H9 (cell line): ENCODE measurements around the gene GPRASP2. TPM values are rescaled to one million over a fixed set of nuclear protein-coding genes. Genes with fewer than 3 reads are reported as not detected.

Source experiments
- DNase-seq: peaks from one replicate; pipeline ENCODE4 v3.0.0-alpha.2; 2017
- H2AFZ ChIP-seq: one replicate; pipeline ENCODE4 v1.6.1; 2013; ENCODE audit warnings: mild to moderate bottlenecking, low read length, control low read depth, moderate library complexity
- H2AK5ac ChIP-seq: 2 replicates; pipeline ENCODE4 v1.6.1; 2013; ENCODE audit warnings: low read length, control low read depth, mixed read lengths; ENCODE audit not compliant: insufficient read length
- H2BK120ac ChIP-seq: one replicate; pipeline ENCODE4 v1.6.1; 2013; ENCODE audit warnings: low read depth, mild to moderate bottlenecking, low read length, control low read depth, inconsistent platforms; ENCODE audit not compliant: poor library complexity, severe bottlenecking
- H2BK12ac ChIP-seq: 2 replicates; pipeline ENCODE4 v1.6.1; 2013; ENCODE audit warnings: low read length, control low read depth, mixed read lengths, low read depth; ENCODE audit not compliant: insufficient read length
- H2BK15ac ChIP-seq: 2 replicates; pipeline ENCODE4 v1.6.1; 2013; ENCODE audit warnings: low read depth, low read length, control low read depth
- H2BK20ac ChIP-seq: one replicate; pipeline ENCODE4 v1.6.1; 2013; ENCODE audit warnings: low read depth, mild to moderate bottlenecking, low read length, control low read depth, inconsistent platforms; ENCODE audit not compliant: poor library complexity, severe bottlenecking
- H2BK5ac ChIP-seq: 2 replicates; pipeline ENCODE4 v1.6.1; 2013; ENCODE audit warnings: low read length, control low read depth, mixed read lengths; ENCODE audit not compliant: insufficient read length
- H3K14ac ChIP-seq: 2 replicates; pipeline ENCODE4 v1.6.1; 2013; ENCODE audit warnings: low read length, control low read depth; ENCODE audit not compliant: insufficient read depth
- H3K18ac ChIP-seq: 2 replicates; pipeline ENCODE4 v1.6.1; 2013; ENCODE audit warnings: low read depth, mild to moderate bottlenecking, mixed read lengths, low read length, control low read depth; ENCODE audit not compliant: insufficient read length
- H3K23ac ChIP-seq: 2 replicates; pipeline ENCODE4 v1.6.1; 2013; ENCODE audit warnings: low read length, control low read depth, mixed read lengths, low read depth; ENCODE audit not compliant: insufficient read length
- H3K23me2 ChIP-seq: 2 replicates; pipeline ENCODE4 v1.6.1; 2013; ENCODE audit warnings: low read depth, mild to moderate bottlenecking, mixed read lengths, low read length, control low read depth; ENCODE audit not compliant: insufficient read length, poor library complexity, severe bottlenecking
- H3K27ac ChIP-seq: 2 replicates; pipeline ENCODE4 v1.5.1; 2013; ENCODE audit warnings: low read length, control low read depth, mixed read lengths, low read depth; ENCODE audit not compliant: insufficient read length
- H3K27me3 ChIP-seq: 2 replicates; pipeline ENCODE4 v1.6.1; 2013; ENCODE audit warnings: low read length, control low read depth, inconsistent platforms; ENCODE audit not compliant: insufficient read depth
- H3K4ac ChIP-seq: 2 replicates; pipeline ENCODE4 v1.6.1; 2013; ENCODE audit warnings: low read depth, mild to moderate bottlenecking, control low read depth, inconsistent platforms, low read length, moderate library complexity
- H3K4me1 ChIP-seq: 2 replicates; pipeline ENCODE4 v1.6.1; 2013; ENCODE audit warnings: low read length, control low read depth, inconsistent platforms; ENCODE audit not compliant: insufficient read depth
- H3K4me2 ChIP-seq: 2 replicates; pipeline ENCODE4 v1.6.1; 2013; ENCODE audit warnings: low read length, control low read depth, mixed read lengths; ENCODE audit not compliant: insufficient read length, insufficient read depth
- H3K56ac ChIP-seq: 2 replicates; pipeline ENCODE4 v1.6.1; 2013; ENCODE audit warnings: low read depth, mild to moderate bottlenecking, mixed read lengths, low read length, control low read depth; ENCODE audit not compliant: insufficient read length
- H3K79me1 ChIP-seq: 2 replicates; pipeline ENCODE4 v1.6.1; 2013; ENCODE audit warnings: low read depth, mild to moderate bottlenecking, moderate library complexity, low read length, control low read depth, inconsistent platforms; ENCODE audit not compliant: insufficient read depth, poor library complexity, severe bottlenecking
- H3K79me2 ChIP-seq: 2 replicates; pipeline ENCODE4 v1.6.1; 2013; ENCODE audit warnings: low read length, control low read depth, inconsistent platforms; ENCODE audit not compliant: insufficient read depth
- H3K9ac ChIP-seq: 2 replicates; pipeline ENCODE4 v1.6.1; 2013; ENCODE audit warnings: low read length, control low read depth, mixed read lengths; ENCODE audit not compliant: insufficient read length; ENCODE audit errors: extremely low read depth
- H3K9me3 ChIP-seq: one replicate; pipeline ENCODE4 v1.6.1; 2013; ENCODE audit warnings: low read depth, low read length, inconsistent platforms; ENCODE audit not compliant: control insufficient read depth
- H3T11ph ChIP-seq: one replicate; pipeline ENCODE4 v1.6.1; 2013; ENCODE audit warnings: mild to moderate bottlenecking, low read length, control low read depth, inconsistent platforms
- H4K20me1 ChIP-seq: one replicate; pipeline ENCODE4 v1.6.1; 2013; ENCODE audit not compliant: control insufficient read depth, insufficient read length, insufficient read depth
- H4K5ac ChIP-seq: 2 replicates; pipeline ENCODE4 v1.6.1; 2013; ENCODE audit warnings: low read depth, mild to moderate bottlenecking, mixed read lengths, low read length, control low read depth; ENCODE audit not compliant: insufficient read length
- H4K8ac ChIP-seq: replicated peaks from 2 replicates; pipeline ENCODE4 v1.6.1; 2013; ENCODE audit warnings: low read length, control low read depth, mixed read lengths, low read depth; ENCODE audit not compliant: insufficient read length
- H4K91ac ChIP-seq: 2 replicates; pipeline ENCODE4 v1.6.1; 2013; ENCODE audit warnings: low read depth, mild to moderate bottlenecking, moderate library complexity, mixed read lengths, low read length, control low read depth; ENCODE audit not compliant: insufficient read length
- H3K27ac Mint-ChIP-seq, 3 experiments: 2 replicates in 2 of 3; 3 replicates in 1 of 3; pipeline ENCODE4 v1.8.0; 2020 to 2021; ENCODE audit warnings: mixed read lengths in 3 of 3, mild to moderate bottlenecking in 1 of 3, moderate library complexity in 1 of 3
- H3K27me3 Mint-ChIP-seq: 2 replicates; pipeline ENCODE4 v1.8.0; 2021; ENCODE audit warnings: low read depth, mild to moderate bottlenecking, moderate library complexity, mixed read lengths
- H3K36me3 Mint-ChIP-seq, 3 experiments: 2 replicates in 2 of 3; 3 replicates in 1 of 3; pipeline ENCODE4 v1.8.0; 2020 to 2021; ENCODE audit warnings: low read depth in 3 of 3, mixed read lengths in 3 of 3; ENCODE audit not compliant: insufficient read depth in 1 of 3
- H3K4me1 Mint-ChIP-seq, 2 experiments: 2 replicates each; pipeline ENCODE4 v1.8.0; 2020; ENCODE audit warnings: mixed read lengths in 2 of 2
- H3K4me3 Mint-ChIP-seq, 2 experiments: 2 replicates in 1 of 2; 3 replicates in 1 of 2; pipeline ENCODE4 v1.8.0; 2020 to 2021; ENCODE audit warnings: mild to moderate bottlenecking in 2 of 2, mixed read lengths in 2 of 2, moderate library complexity in 1 of 2
- H3K9me3 Mint-ChIP-seq, 2 experiments: 2 replicates in 1 of 2; 3 replicates in 1 of 2; pipeline ENCODE4 v1.8.0; 2020; ENCODE audit warnings: mild to moderate bottlenecking in 2 of 2, mixed read lengths in 2 of 2, moderate library complexity in 1 of 2
- WGBS: extraction: QIAGEN DNeasy Blood & Tissue Kit; methylation state at CpG from one replicate; pipeline ENCODE4 v1.1.7; 2013; ENCODE audit warnings: missing lambda C conversion rate, low lambda C conversion rate, mixed read lengths; ENCODE audit not compliant: insufficient read length; ENCODE audit errors: extremely low coverage; 5-methylcytosine and 5-hydroxymethylcytosine counted together
- total RNA-seq: library from RNA; stranded (reverse); gene quantifications from 2 replicates; pipeline ENCODE4 v1.2.1, GENCODE V29; 2021
- TF ChIP-seq, protein P1 (sequence below): fragments of 200-600 bp; sonication (generic); conservative IDR thresholded peaks from 3 replicates; pipeline ENCODE4 v1.8.0; 2021; ENCODE audit warnings: antibody characterized with exemption, mild to moderate bottlenecking

The GPRASP2 gene
- total RNA-seq, 1 experiment from 2014 or later, result 14.2 TPM

DNA sequence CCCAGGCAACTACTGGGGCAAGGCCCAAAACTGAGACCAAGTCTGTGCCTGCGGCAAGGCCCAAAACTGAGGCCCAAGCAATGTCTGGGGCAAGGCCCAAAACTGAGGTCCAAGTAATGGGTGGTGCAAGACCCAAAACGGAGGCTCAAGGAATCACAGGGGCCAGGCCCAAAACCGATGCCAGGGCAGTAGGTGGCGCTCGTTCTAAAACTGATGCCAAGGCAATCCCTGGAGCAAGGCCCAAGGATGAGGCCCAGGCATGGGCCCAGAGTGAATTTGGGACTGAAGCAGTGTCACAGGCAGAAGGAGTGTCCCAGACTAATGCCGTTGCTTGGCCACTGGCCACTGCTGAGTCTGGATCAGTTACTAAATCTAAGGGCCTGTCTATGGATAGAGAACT is 2.7 kb downstream of the GPRASP2 start:
- no peak overlapping the region for H2BK12ac ChIP-seq
- H3K9ac ChIP-seq, result no peak overlapping the region
- no peak overlapping the region for H2BK5ac ChIP-seq
- H3K36me3 Mint-ChIP-seq, result peaks cover 13 to 27% (median 16%) of the 10 kb centered on the region in 3 experiments
- H2AK5ac ChIP-seq, result no peak overlapping the region
- H4K5ac ChIP-seq, result no peak overlapping the region
- no peaks in the 10 kb centered on the region for H4K20me1 ChIP-seq
- peaks cover 59 to 64% of the 10 kb centered on the region in 2 experiments for H3K9me3 Mint-ChIP-seq
- no peak overlapping the region for H3K4ac ChIP-seq
- no peak overlapping the region for H3K18ac ChIP-seq
- H3K27me3 ChIP-seq, result no peaks in the 10 kb centered on the region; the same call in 1 of the 2 replicates
- no peak overlapping the region for H2BK20ac ChIP-seq
- H4K91ac ChIP-seq, result no peak overlapping the region
- H3K14ac ChIP-seq, result no peak overlapping the region
- peaks cover 17% of the 10 kb centered on the region for H3K27me3 Mint-ChIP-seq
- no peak overlapping the region for H3K56ac ChIP-seq
- DNase-seq, result peak; percentile 41
- no peak overlapping the region for H2AFZ ChIP-seq
- no CpG with 5 or more reads among the region's 6 CpGs for WGBS
- H3K4me3 Mint-ChIP-seq, result no peak overlapping the region; a peak in 1 of 5 replicates
- no peak overlapping the region for H3K27ac Mint-ChIP-seq
- TF ChIP-seq, protein P1, sequence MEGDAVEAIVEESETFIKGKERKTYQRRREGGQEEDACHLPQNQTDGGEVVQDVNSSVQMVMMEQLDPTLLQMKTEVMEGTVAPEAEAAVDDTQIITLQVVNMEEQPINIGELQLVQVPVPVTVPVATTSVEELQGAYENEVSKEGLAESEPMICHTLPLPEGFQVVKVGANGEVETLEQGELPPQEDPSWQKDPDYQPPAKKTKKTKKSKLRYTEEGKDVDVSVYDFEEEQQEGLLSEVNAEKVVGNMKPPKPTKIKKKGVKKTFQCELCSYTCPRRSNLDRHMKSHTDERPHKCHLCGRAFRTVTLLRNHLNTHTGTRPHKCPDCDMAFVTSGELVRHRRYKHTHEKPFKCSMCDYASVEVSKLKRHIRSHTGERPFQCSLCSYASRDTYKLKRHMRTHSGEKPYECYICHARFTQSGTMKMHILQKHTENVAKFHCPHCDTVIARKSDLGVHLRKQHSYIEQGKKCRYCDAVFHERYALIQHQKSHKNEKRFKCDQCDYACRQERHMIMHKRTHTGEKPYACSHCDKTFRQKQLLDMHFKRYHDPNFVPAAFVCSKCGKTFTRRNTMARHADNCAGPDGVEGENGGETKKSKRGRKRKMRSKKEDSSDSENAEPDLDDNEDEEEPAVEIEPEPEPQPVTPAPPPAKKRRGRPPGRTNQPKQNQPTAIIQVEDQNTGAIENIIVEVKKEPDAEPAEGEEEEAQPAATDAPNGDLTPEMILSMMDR, result 0 out of 3 replicates have a peak, but pooled peaks have one; percentile 23
- no peak overlapping the region for H2BK15ac ChIP-seq
- H3K4me1 ChIP-seq, result no peaks in the 10 kb centered on the region
- no peak overlapping the region for H3K23ac ChIP-seq
- no peak overlapping the region for H3K4me2 ChIP-seq
- no peaks in the 10 kb centered on the region for H3K79me1 ChIP-seq
- no peak overlapping the region for H4K8ac ChIP-seq
- H3T11ph ChIP-seq, result no peak overlapping the region
- no peaks in the 10 kb centered on the region for H3K79me2 ChIP-seq
- peaks cover 17% of the 10 kb centered on the region for H3K9me3 ChIP-seq
- H2BK120ac ChIP-seq, result no peak overlapping the region
- no peak overlapping the region for H3K27ac ChIP-seq
- peaks cover 5 to 10% of the 10 kb centered on the region in 2 experiments for H3K4me1 Mint-ChIP-seq
- H3K23me2 ChIP-seq, result peaks cover 4% of the 10 kb centered on the region
